Measurements from ENCODE around the gene IQGAP3.

- TF ChIP-seq POLR2A (IDR thresholded peaks at IDR 0.05) (no peak), CTCF (IDR thresholded peaks at IDR 0.05) (no peak)
These were observed 21.3 kb upstream of the IQGAP3 start for GRCh38 chr1:156593661-156593989.

Data from esophagus squamous epithelium (tissue), 4 donors.